Tibial artery (tissue), 4 donors: ENCODE results near the gene DSC1.
"Not testable (repeated sequence)": the region's sequence is repeated elsewhere in the genome, so short reads cannot be mapped to it uniquely, and the experiment has no call there.

Source experiments
- DNase-seq, 2 donors: peaks; one replicate each; pipeline ENCODE4 v3.0.0-alpha.2; 2019
- H3K27ac ChIP-seq, 2 donors: fragments of 200-600 bp; sonication (generic) in 1 of 2; 1 replicate in 1 of 2; 2 replicates in 1 of 2; pipeline ENCODE4 v1.5.1; 2018 to 2019; ENCODE audit warnings: mild to moderate bottlenecking in 1 of 2
- H3K27me3 ChIP-seq, 2 donors: fragments of 200-600 bp; sonication (generic) in 1 of 2; one replicate each; pipeline versions ENCODE4 v1.5.1 to v1.6.0; 2016 to 2019
- H3K36me3 ChIP-seq, 3 donors: fragments of 200-600 bp; sonication (generic) in 2 of 3; one replicate each; pipeline ENCODE4 v1.5.1; 2016 to 2019; ENCODE audit warnings: mild to moderate bottlenecking in 2 of 3
- H3K4me1 ChIP-seq, 4 donors: fragments of 200-600 bp; sonication (generic) in 2 of 4; 1 replicate in 3 of 4; 2 replicates in 1 of 4; pipeline ENCODE4 v1.5.1; 2016 to 2019
- H3K4me3 ChIP-seq, 2 donors: fragments of 200-600 bp; sonication (generic) in 1 of 2; 1 replicate in 1 of 2; 2 replicates in 1 of 2; pipeline ENCODE4 v1.5.1; 2018 to 2019; ENCODE audit warnings: mild to moderate bottlenecking in 2 of 2
- H3K9me3 ChIP-seq, 3 donors: fragments of 200-600 bp; sonication (generic) in 1 of 3; one replicate each; pipeline ENCODE4 v1.5.1; 2016 to 2019
- CTCF ChIP-seq, 2 experiments: fragments of 200-600 bp in 1 of 2; fragments of 450-650 bp in 1 of 2; IDR thresholded peaks; one replicate each; pipeline ENCODE4 v1.5.1; 2017 to 2019; ENCODE audit warnings: antibody characterized with exemption in 2 of 2, mild to moderate bottlenecking in 1 of 2, moderate library complexity in 1 of 2
- intact Hi-C: fragments of 100-400 bp; cut with DNase I; formaldehyde crosslinking; loops from one replicate; pipeline ENCODE4 v1.15.0; 2023; ENCODE audit warnings: low total_unique reads

The DSC1 gene

GRCh38 chr18:31138709-31139108 is 23.9 kb downstream of the DSC1 start:
- Histone ChIP-seq H3K4me1 (no peaks in the 10 kb centered on the region), H3K36me3 (no peaks in the 10 kb centered on the region), H3K9me3 (no peaks in the 10 kb centered on the region), H3K27ac (no peak overlapping the region), H3K27me3 (no peaks in the 10 kb centered on the region), H3K4me3 (no peak overlapping the region)
- no peak for DNase-seq
- TF ChIP-seq CTCF (IDR thresholded peaks at IDR 0.05), result no peak
- intact Hi-C loops, result loop anchor here (5.0 kb wide), 1 partner anchor 931 kb away; no protein-coding TSS in a partner anchor

- Histone ChIP-seq H3K9me3 (no peaks in the 10 kb centered on the region), H3K4me1 (no peaks in the 10 kb centered on the region), H3K36me3 (no peaks in the 10 kb centered on the region), H3K27ac (no peak overlapping the region), H3K4me3 (no peak overlapping the region), H3K27me3 (peaks cover 0 to 3% of the 10 kb centered on the region in 2 donors)
- intact Hi-C loops, result loop anchor here (5.0 kb wide), 1 partner anchor 928 kb away; no protein-coding TSS in a partner anchor
- DNase-seq, result no peak
- no peak for TF ChIP-seq CTCF (IDR thresholded peaks at IDR 0.05)
These were observed 27.6 kb downstream of the DSC1 start for GRCh38 chr18:31134988-31135529.

GRCh38 chr18:31129398-31130115 is 33.1 kb downstream of the DSC1 start:
- Histone ChIP-seq H3K4me3 (no peak overlapping the region), H3K27ac (no peak overlapping the region), H3K9me3 (no peaks in the 10 kb centered on the region), H3K36me3 (no peaks in the 10 kb centered on the region), H3K4me1 (no peaks in the 10 kb centered on the region), H3K27me3 (peaks cover 0 to 3% of the 10 kb centered on the region in 2 donors)
- no peak for TF ChIP-seq CTCF (IDR thresholded peaks at IDR 0.05)
- intact Hi-C loops, result no loop called here
- no peak for DNase-seq

- Histone ChIP-seq H3K4me1 (no peaks in the 10 kb centered on the region), H3K4me3 (no peak overlapping the region), H3K36me3 (no peaks in the 10 kb centered on the region), H3K9me3 (no peaks in the 10 kb centered on the region), H3K27ac (no peak overlapping the region), H3K27me3 (peaks cover 0 to 3% of the 10 kb centered on the region in 2 donors)
- intact Hi-C loops, result no loop called here
- TF ChIP-seq CTCF (IDR thresholded peaks at IDR 0.05), result no peak
- no peak for DNase-seq
These were observed 36.8 kb downstream of the DSC1 start for GRCh38 chr18:31125878-31126277.

- DNase-seq, H3K4me3 ChIP-seq, H3K4me1 ChIP-seq, intact Hi-C loops, H3K36me3 ChIP-seq, H3K27ac ChIP-seq, H3K9me3 ChIP-seq, H3K27me3 ChIP-seq: not testable (repeated sequence)
These were observed 39.5 kb downstream of the DSC1 start for GRCh38 chr18:31123125-31123524.

GRCh38 chr18:31120594-31120993 is 42.1 kb downstream of the DSC1 start:
- no peak for TF ChIP-seq CTCF (IDR thresholded peaks at IDR 0.05)
- no peak for DNase-seq
- H3K36me3 ChIP-seq, result no peaks in the 10 kb centered on the region
- no peaks in the 10 kb centered on the region for H3K4me1 ChIP-seq
- no peak overlapping the region for H3K4me3 ChIP-seq
- H3K27me3 ChIP-seq, result no peaks in the 10 kb centered on the region
- H3K27ac ChIP-seq, result no peak overlapping the region
- no peaks in the 10 kb centered on the region for H3K9me3 ChIP-seq
- intact Hi-C loops, result no loop called here
